Tibial nerve (tissue), 3 donors: ENCODE data around the gene PRRC2B.

Experiments used
- POLR2A ChIP-seq, 2 donors: fragments of 450-650 bp; IDR thresholded peaks; one replicate each; pipeline ENCODE4 v1.6.1; 2017; ENCODE audit warnings: antibody characterized with exemption in 2 of 2, mild to moderate bottlenecking in 2 of 2, moderate library complexity in 2 of 2
- TF ChIP-seq, protein P1 (sequence below), 5 experiments: fragments of 200-600 bp in 3 of 5; fragments of 450-650 bp in 2 of 5; sonication (generic) in 3 of 5; IDR thresholded peaks; one replicate each; pipeline ENCODE4 v1.5.1; 2016 to 2019; ENCODE audit warnings: antibody characterized with exemption in 5 of 5, mild to moderate bottlenecking in 3 of 5, moderate library complexity in 2 of 5

DNA sequence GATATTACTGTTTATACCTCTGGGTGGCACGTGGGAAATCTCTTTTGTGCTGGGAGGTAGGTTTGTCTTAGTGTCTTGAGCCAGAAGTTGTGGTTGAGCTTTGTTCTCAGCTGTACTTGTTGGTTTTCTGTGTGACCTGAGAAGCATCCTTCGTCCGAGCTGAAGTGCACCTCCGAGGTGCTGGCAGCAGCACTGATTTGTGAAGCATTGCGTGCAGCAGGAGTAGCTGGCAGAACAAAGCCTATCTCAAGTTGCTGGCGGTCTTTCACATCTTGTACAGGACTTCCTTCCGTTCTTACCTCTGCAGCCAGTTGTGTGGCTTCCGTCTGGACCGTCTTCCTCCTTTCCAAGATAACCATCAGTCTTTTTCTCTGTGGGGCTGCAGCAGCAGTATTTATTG, 4.3 kb downstream of the PRRC2B start:
- TF ChIP-seq POLR2A (IDR thresholded peaks at IDR 0.05) = no peak
- TF ChIP-seq, protein P1, sequence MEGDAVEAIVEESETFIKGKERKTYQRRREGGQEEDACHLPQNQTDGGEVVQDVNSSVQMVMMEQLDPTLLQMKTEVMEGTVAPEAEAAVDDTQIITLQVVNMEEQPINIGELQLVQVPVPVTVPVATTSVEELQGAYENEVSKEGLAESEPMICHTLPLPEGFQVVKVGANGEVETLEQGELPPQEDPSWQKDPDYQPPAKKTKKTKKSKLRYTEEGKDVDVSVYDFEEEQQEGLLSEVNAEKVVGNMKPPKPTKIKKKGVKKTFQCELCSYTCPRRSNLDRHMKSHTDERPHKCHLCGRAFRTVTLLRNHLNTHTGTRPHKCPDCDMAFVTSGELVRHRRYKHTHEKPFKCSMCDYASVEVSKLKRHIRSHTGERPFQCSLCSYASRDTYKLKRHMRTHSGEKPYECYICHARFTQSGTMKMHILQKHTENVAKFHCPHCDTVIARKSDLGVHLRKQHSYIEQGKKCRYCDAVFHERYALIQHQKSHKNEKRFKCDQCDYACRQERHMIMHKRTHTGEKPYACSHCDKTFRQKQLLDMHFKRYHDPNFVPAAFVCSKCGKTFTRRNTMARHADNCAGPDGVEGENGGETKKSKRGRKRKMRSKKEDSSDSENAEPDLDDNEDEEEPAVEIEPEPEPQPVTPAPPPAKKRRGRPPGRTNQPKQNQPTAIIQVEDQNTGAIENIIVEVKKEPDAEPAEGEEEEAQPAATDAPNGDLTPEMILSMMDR (IDR thresholded peaks at IDR 0.05) = no peak
